Natural killer cell (primary cell): ENCODE data around the gene FAIM2. TPM values are rescaled to one million over a fixed set of nuclear protein-coding genes. Genes with fewer than 3 reads are reported as not detected.

ENCODE experiments used
- ATAC-seq, 3 donors: fragments of 150-1000 bp in 2 of 3; fragments of 200-7000 bp in 1 of 3; cut with Tn5 transposase; 1 replicate in 1 of 3; 2 replicates in 2 of 3; pipeline ENCODE4 v1.10.0; 2021; ENCODE audit warnings: mild to moderate bottlenecking in 2 of 3, moderate library complexity in 2 of 3
- DNase-seq, 2 donors: peaks; one replicate each; pipeline versions ENCODE4 v3.0.0 to v3.0.0-alpha.2; 2013 to 2021; ENCODE audit warnings: mixed read lengths in 1 of 2
- H3K27ac ChIP-seq: one replicate; pipeline ENCODE4 v1.5.1; 2013; ENCODE audit warnings: mild to moderate bottlenecking, low read length
- H3K27me3 ChIP-seq: one replicate; pipeline ENCODE4 v1.6.1; 2013; ENCODE audit warnings: low read length; ENCODE audit not compliant: control insufficient read depth, insufficient read depth
- H3K36me3 ChIP-seq: one replicate; pipeline ENCODE4 v1.6.1; 2013; ENCODE audit warnings: low read length; ENCODE audit not compliant: control insufficient read depth, insufficient read depth
- H3K4me1 ChIP-seq: one replicate; pipeline ENCODE4 v1.6.1; 2013; ENCODE audit warnings: low read length; ENCODE audit not compliant: control insufficient read depth, insufficient read depth
- H3K4me3 ChIP-seq: one replicate; pipeline ENCODE4 v1.5.1; 2013; ENCODE audit warnings: low read length
- H3K9me3 ChIP-seq: one replicate; pipeline ENCODE4 v1.6.1; 2013; ENCODE audit warnings: low read length; ENCODE audit not compliant: control insufficient read depth, insufficient read depth
- H3K27ac Mint-ChIP-seq, 2 donors: one replicate each; pipeline ENCODE4 v1.8.0; 2022; ENCODE audit warnings: mild to moderate bottlenecking in 2 of 2, mixed read lengths in 2 of 2, moderate library complexity in 1 of 2
- H3K27me3 Mint-ChIP-seq, 2 donors: one replicate each; pipeline ENCODE4 v1.8.0; 2022; ENCODE audit warnings: low read depth in 2 of 2, mixed read lengths in 2 of 2
- H3K36me3 Mint-ChIP-seq: one replicate; pipeline ENCODE4 v1.8.0; 2022; ENCODE audit warnings: mixed read lengths
- H3K4me1 Mint-ChIP-seq, 2 donors: one replicate each; pipeline ENCODE4 v1.8.0; 2022; ENCODE audit warnings: mixed read lengths in 2 of 2
- H3K4me3 Mint-ChIP-seq: one replicate; pipeline ENCODE4 v1.8.0; 2022; ENCODE audit warnings: mild to moderate bottlenecking, moderate library complexity, mixed read lengths
- H3K9me3 Mint-ChIP-seq, 2 donors: one replicate each; pipeline ENCODE4 v1.8.0; 2022; ENCODE audit warnings: mixed read lengths in 2 of 2
- CTCF ChIP-seq: fragments of 200-600 bp; IDR thresholded peaks from one replicate; pipeline ENCODE4 v1.8.0; 2022; ENCODE audit warnings: antibody characterized with exemption
- WGBS: methylation state at CpG from one replicate; pipeline ENCODE4 v1.1.7; 2013; ENCODE audit warnings: missing lambda C conversion rate; ENCODE audit not compliant: insufficient coverage; 5-methylcytosine and 5-hydroxymethylcytosine counted together
- intact Hi-C: fragments of 100-400 bp; cut with micrococcal nuclease; formaldehyde crosslinking; loops from one replicate; pipeline ENCODE4 v1.14.2; 2022
- total RNA-seq, 4 donors: library from RNA; stranded (reverse); fragments of 120-200 nt in 1 of 4; gene quantifications; one replicate each; pipeline versions ENCODE4 v1.2.3 to v1.2.4, GENCODE V29; 2013 to 2022

FAIM2 gene
- total RNA-seq, 3 donors from 2014 or later (not counting 1 experiment from before 2014, with no cell fraction given), result 0.09 to 0.57 TPM; not detected in 1

DNA sequence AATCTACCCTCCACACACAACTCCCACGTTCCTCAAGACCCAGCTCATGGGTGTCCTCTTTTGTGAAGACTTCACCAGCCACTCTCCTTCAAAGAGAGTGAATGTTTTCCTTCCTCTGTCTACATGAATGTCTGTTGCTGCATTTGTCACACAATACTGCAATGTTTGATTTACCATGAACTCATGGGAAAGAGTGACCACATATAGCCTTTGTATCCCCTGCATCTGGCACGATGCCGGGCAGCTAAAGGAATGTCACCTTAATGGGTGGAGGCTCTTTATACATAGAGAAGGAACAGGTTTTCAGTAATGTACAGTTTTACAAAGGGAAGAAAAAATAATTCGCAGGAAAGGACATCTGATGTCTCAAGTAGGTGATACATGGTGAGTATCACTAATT is 48.7 kb downstream of the FAIM2 start:
- DNase-seq (no peak), ATAC-seq (no peak)
- H3K36me3 ChIP-seq, result no peaks in the 10 kb centered on the region
- no peak overlapping the region for H3K27ac ChIP-seq
- no peaks in the 10 kb centered on the region for H3K36me3 Mint-ChIP-seq
- intact Hi-C loops, result no loop called here
- no peaks in the 10 kb centered on the region for H3K4me1 Mint-ChIP-seq
- H3K4me3 Mint-ChIP-seq, result no peak overlapping the region
- H3K9me3 ChIP-seq, result no peaks in the 10 kb centered on the region
- H3K27ac Mint-ChIP-seq, result no peak overlapping the region
- no peak for TF ChIP-seq CTCF
- H3K4me3 ChIP-seq, result no peak overlapping the region
- WGBS, result 92% methylated on average over 3 of the region's 4 CpGs
- no peaks in the 10 kb centered on the region for H3K4me1 ChIP-seq
- H3K27me3 ChIP-seq, result no peaks in the 10 kb centered on the region
- H3K27me3 Mint-ChIP-seq, result peaks cover 25 to 31% of the 10 kb centered on the region in 2 donors
- no peaks in the 10 kb centered on the region for H3K9me3 Mint-ChIP-seq

DNA sequence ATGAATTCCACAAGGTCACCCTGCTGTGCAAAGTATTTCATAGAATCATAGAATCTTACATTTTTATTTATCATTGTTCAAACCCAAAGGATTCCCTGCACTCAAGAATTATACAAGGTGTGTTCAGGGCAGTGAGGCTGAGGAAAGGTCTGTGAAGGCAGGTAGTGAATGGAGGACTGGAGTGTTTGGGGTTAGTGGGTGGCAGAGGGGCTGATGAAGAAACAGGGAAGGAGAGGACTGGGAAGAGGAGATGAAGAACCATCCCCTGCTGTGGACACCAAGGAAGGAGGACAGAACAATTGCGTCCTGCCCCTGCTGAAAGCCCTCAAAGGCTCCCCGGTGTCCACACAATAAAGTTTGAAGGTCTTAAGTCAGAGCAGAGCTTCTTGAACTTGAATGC is 50.0 kb downstream of the FAIM2 start:
- Mint-ChIP-seq H3K4me3 (no peak overlapping the region), H3K27ac (no peak overlapping the region), H3K36me3 (no peaks in the 10 kb centered on the region), H3K4me1 (no peaks in the 10 kb centered on the region), H3K27me3 (peaks cover 25 to 40% of the 10 kb centered on the region in 2 donors), H3K9me3 (no peaks in the 10 kb centered on the region)
- Histone ChIP-seq H3K27me3 (no peaks in the 10 kb centered on the region), H3K36me3 (no peaks in the 10 kb centered on the region), H3K4me1 (no peaks in the 10 kb centered on the region), H3K27ac (no peak overlapping the region), H3K9me3 (no peaks in the 10 kb centered on the region), H3K4me3 (no peak overlapping the region)
- intact Hi-C loops, result no loop called here
- no peak for DNase-seq
- WGBS, result 92% methylated on average over 2 of the region's 2 CpGs
- ATAC-seq, result no peak
- TF ChIP-seq CTCF, result no peak

DNA sequence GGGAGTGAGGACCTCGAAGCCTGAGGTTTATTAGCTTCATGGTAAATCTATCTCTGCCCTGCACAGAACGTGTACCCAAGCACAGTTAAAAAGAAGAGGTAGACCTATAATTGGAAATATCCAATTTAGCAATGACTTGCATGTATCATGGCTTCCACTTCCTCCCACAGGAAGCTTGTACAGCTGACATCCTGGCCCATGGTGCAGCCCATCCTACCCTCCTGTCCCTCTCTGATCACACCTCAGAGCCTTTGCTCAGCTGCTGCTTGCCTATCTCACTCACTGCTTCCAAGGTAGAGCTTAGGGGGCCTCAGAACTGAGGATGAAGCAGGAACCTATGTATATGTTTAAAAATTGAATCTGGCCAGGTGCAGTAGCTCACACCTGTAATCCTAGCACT is 56.5 kb downstream of the FAIM2 start:
- TF ChIP-seq CTCF, result no peak
- Histone ChIP-seq H3K27ac (no peak overlapping the region), H3K9me3 (no peaks in the 10 kb centered on the region), H3K27me3 (no peaks in the 10 kb centered on the region), H3K4me1 (peaks cover 18% of the 10 kb centered on the region), H3K36me3 (no peaks in the 10 kb centered on the region), H3K4me3 (no peak overlapping the region)
- Mint-ChIP-seq H3K27ac (no peak overlapping the region), H3K4me1 (peaks cover 15 to 17% of the 10 kb centered on the region in 2 donors), H3K9me3 (no peaks in the 10 kb centered on the region), H3K27me3 (peaks cover 18 to 36% of the 10 kb centered on the region in 2 donors), H3K4me3 (no peak overlapping the region), H3K36me3 (no peaks in the 10 kb centered on the region)
- intact Hi-C loops, result no loop called here
- no peak for ATAC-seq
- 39% methylated on average over 2 of the region's 2 CpGs for WGBS
- no peak for DNase-seq

- no peaks in the 10 kb centered on the region for H3K9me3 Mint-ChIP-seq
- ATAC-seq (no peak), DNase-seq (no peak)
- no peak overlapping the region for H3K4me3 Mint-ChIP-seq
- H3K4me1 Mint-ChIP-seq, result peaks cover 26 to 28% of the 10 kb centered on the region in 2 donors
- H3K36me3 ChIP-seq, result no peaks in the 10 kb centered on the region
- no peaks in the 10 kb centered on the region for H3K36me3 Mint-ChIP-seq
- intact Hi-C loops, result no loop called here
- H3K27me3 ChIP-seq, result no peaks in the 10 kb centered on the region
- no peak overlapping the region for H3K27ac Mint-ChIP-seq
- no peak for TF ChIP-seq CTCF
- H3K9me3 ChIP-seq, result no peaks in the 10 kb centered on the region
- no CpG with 5 or more reads among the region's 2 CpGs for WGBS
- no peak overlapping the region for H3K27ac ChIP-seq
- no peak overlapping the region for H3K4me3 ChIP-seq
- H3K4me1 ChIP-seq, result peaks cover 24% of the 10 kb centered on the region
- peaks cover 13 to 25% of the 10 kb centered on the region in 2 donors for H3K27me3 Mint-ChIP-seq
Observed at GRCh38 chr12:49846032-49846431, 57.7 kb downstream of the FAIM2 start.
